WTC11 (cell line): ENCODE measurements around the gene RAB11B.

Source experiments
- ATF3 ChIP-seq: sonication (generic); formaldehyde crosslinking; conservative IDR thresholded peaks from 2 replicates; pipeline ENCODE4 v1.8.1; 2022; ENCODE audit warnings: mild to moderate bottlenecking, missing genetic modification reagents
- CREB1 ChIP-seq: sonication (generic); formaldehyde crosslinking; IDR thresholded peaks from 2 replicates; pipeline ENCODE4 v1.8.0; 2023; ENCODE audit warnings: mild to moderate bottlenecking, missing genetic modification reagents
- CTCF ChIP-seq: fragments of 200-600 bp; IDR thresholded peaks from 2 replicates; pipeline ENCODE4 v1.8.0; 2022; ENCODE audit warnings: antibody characterized with exemption
- ETV6 ChIP-seq: sonication (generic); formaldehyde crosslinking; IDR thresholded peaks from 2 replicates; pipeline ENCODE4 v1.8.1; 2022; ENCODE audit warnings: mild to moderate bottlenecking, missing genetic modification reagents
- MAX ChIP-seq: sonication (generic); formaldehyde crosslinking; IDR thresholded peaks from 2 replicates; pipeline ENCODE4 v1.8.0; 2022; ENCODE audit warnings: mild to moderate bottlenecking, missing genetic modification reagents
- USF1 ChIP-seq: sonication (generic); formaldehyde crosslinking; IDR thresholded peaks from 2 replicates; pipeline ENCODE4 v1.8.0; 2022; ENCODE audit warnings: mild to moderate bottlenecking, missing genetic modification reagents
- ZNF317 ChIP-seq: sonication (generic); formaldehyde crosslinking; IDR thresholded peaks from 2 replicates; pipeline ENCODE4 v1.8.1; 2023; ENCODE audit warnings: low read depth, mild to moderate bottlenecking, moderate library complexity, missing genetic modification reagents, borderline replicate concordance
- ZNF512 ChIP-seq: sonication (generic); formaldehyde crosslinking; IDR thresholded peaks from 2 replicates; pipeline ENCODE4 v1.8.1; 2022; ENCODE audit warnings: missing genetic modification reagents, borderline replicate concordance
- TF ChIP-seq, protein P1 (sequence below): sonication (generic); formaldehyde crosslinking; IDR thresholded peaks from 2 replicates; pipeline ENCODE4 v1.8.1; 2023; ENCODE audit warnings: mild to moderate bottlenecking, missing genetic modification reagents, moderate library complexity

GRCh38 chr19:8388612-8388958, 1.6 kb upstream of the RAB11B start:
- TF ChIP-seq CTCF (no peak), ZNF512 (no peak), USF1 (CRISPR knock-in tag) (no peak), MAX (CRISPR knock-in tag) (no peak), ETV6 (CRISPR knock-in tag) (no peak), CREB1 (CRISPR knock-in tag) (no peak), ZNF317 (no peak), ATF3 (CRISPR knock-in tag) (no peak)
- TF ChIP-seq, protein P1, sequence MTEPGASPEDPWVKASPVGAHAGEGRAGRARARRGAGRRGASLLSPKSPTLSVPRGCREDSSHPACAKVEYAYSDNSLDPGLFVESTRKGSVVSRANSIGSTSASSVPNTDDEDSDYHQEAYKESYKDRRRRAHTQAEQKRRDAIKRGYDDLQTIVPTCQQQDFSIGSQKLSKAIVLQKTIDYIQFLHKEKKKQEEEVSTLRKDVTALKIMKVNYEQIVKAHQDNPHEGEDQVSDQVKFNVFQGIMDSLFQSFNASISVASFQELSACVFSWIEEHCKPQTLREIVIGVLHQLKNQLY, result no peak
